NB4 (cell line): ENCODE results near the gene SLX9.

Experiments used
- TF ChIP-seq, protein P1 (sequence below): IDR thresholded peaks from one replicate; pipeline ENCODE4 v1.5.1; 2012; ENCODE audit warnings: low read depth, low read length
- TF ChIP-seq, protein P2 (sequence below): IDR thresholded peaks from 2 replicates; pipeline ENCODE4 v1.6.1; 2011; ENCODE audit warnings: low read depth, low read length

- TF ChIP-seq, protein P1, sequence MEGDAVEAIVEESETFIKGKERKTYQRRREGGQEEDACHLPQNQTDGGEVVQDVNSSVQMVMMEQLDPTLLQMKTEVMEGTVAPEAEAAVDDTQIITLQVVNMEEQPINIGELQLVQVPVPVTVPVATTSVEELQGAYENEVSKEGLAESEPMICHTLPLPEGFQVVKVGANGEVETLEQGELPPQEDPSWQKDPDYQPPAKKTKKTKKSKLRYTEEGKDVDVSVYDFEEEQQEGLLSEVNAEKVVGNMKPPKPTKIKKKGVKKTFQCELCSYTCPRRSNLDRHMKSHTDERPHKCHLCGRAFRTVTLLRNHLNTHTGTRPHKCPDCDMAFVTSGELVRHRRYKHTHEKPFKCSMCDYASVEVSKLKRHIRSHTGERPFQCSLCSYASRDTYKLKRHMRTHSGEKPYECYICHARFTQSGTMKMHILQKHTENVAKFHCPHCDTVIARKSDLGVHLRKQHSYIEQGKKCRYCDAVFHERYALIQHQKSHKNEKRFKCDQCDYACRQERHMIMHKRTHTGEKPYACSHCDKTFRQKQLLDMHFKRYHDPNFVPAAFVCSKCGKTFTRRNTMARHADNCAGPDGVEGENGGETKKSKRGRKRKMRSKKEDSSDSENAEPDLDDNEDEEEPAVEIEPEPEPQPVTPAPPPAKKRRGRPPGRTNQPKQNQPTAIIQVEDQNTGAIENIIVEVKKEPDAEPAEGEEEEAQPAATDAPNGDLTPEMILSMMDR: no peak
- TF ChIP-seq, protein P2, sequence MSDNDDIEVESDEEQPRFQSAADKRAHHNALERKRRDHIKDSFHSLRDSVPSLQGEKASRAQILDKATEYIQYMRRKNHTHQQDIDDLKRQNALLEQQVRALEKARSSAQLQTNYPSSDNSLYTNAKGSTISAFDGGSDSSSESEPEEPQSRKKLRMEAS: no peak
Measured at GRCh38 chr21:45014747-45015468, 75.1 kb downstream of the SLX9 start.
